GM18499 (cell line): ENCODE results near the gene NPEPL1.
"Not testable (repeated sequence)": the region's sequence is repeated elsewhere in the genome, so short reads cannot be mapped to it uniquely, and the experiment has no call there.

Experiments used
- ATAC-seq: cut with Tn5 transposase; IDR thresholded peaks from one replicate; pipeline ENCODE4 v1.9.1; 2021; ENCODE audit warnings: moderate number of reproducible peaks; ENCODE audit not compliant: insufficient read depth, unreplicated experiment

Gene NPEPL1

GRCh38 chr20:58722877-58723627 lies 30.5 kb downstream of the NPEPL1 start:
- ATAC-seq: no peak

- no peak for ATAC-seq
Observed at GRCh38 chr20:58723628-58723984, 31.0 kb downstream of the NPEPL1 start.

- ATAC-seq: not testable (repeated sequence)
Observed at GRCh38 chr20:58726156-58726555, 33.6 kb downstream of the NPEPL1 start.

GRCh38 chr20:58731192-58731591 lies 38.6 kb downstream of the NPEPL1 start:
- ATAC-seq: no peak

- ATAC-seq: no peak
Observed at GRCh38 chr20:58737198-58737597, 44.6 kb downstream of the NPEPL1 start.

GRCh38 chr20:58740356-58741308 lies 48.0 kb downstream of the NPEPL1 start:
- ATAC-seq: no peak

- ATAC-seq: no peak
Observed at GRCh38 chr20:58741384-58741783, 48.8 kb downstream of the NPEPL1 start.

GRCh38 chr20:58742668-58743566 lies 50.3 kb downstream of the NPEPL1 start:
- ATAC-seq: no peak

- no peak for ATAC-seq
Observed at GRCh38 chr20:58743929-58744534, 51.4 kb downstream of the NPEPL1 start.

- no peak for ATAC-seq
Observed at GRCh38 chr20:58744836-58745235, 52.2 kb downstream of the NPEPL1 start.

GRCh38 chr20:58745391-58745790 lies 52.8 kb downstream of the NPEPL1 start:
- ATAC-seq: no peak

GRCh38 chr20:58746620-58747019 lies 54.0 kb downstream of the NPEPL1 start:
- no peak for ATAC-seq

GRCh38 chr20:58747211-58747610 lies 54.6 kb downstream of the NPEPL1 start:
- no peak for ATAC-seq

GRCh38 chr20:58748618-58749017 lies 56.0 kb downstream of the NPEPL1 start:
- no peak for ATAC-seq

GRCh38 chr20:58749098-58749769 lies 56.6 kb downstream of the NPEPL1 start:
- ATAC-seq: no peak

- no peak for ATAC-seq
Observed at GRCh38 chr20:58749979-58750378, 57.4 kb downstream of the NPEPL1 start.

GRCh38 chr20:58750706-58751105 lies 58.1 kb downstream of the NPEPL1 start:
- ATAC-seq: not testable (repeated sequence)

GRCh38 chr20:58751979-58752378 lies 59.4 kb downstream of the NPEPL1 start:
- no peak for ATAC-seq

GRCh38 chr20:58752565-58752964 lies 60.0 kb downstream of the NPEPL1 start:
- no peak for ATAC-seq
